HEK293 (cell line): ENCODE data around the gene BORA.

Source experiments
- CTCF ChIP-seq: fragments of 450-650 bp; formaldehyde crosslinking; IDR thresholded peaks from 2 replicates; pipeline ENCODE4 v1.5.1; 2016; ENCODE audit warnings: missing biosample characterization, missing genetic modification characterization
- SP2 ChIP-seq: fragments of 450-650 bp; formaldehyde crosslinking; IDR thresholded peaks from 2 replicates; pipeline ENCODE4 v1.5.1; 2016; ENCODE audit warnings: missing biosample characterization, missing genetic modification characterization
- YY1 ChIP-seq: fragments of 450-650 bp; formaldehyde crosslinking; IDR thresholded peaks from 2 replicates; pipeline ENCODE4 v1.5.1; 2018; ENCODE audit warnings: missing biosample characterization, missing genetic modification characterization
- ZNF138 ChIP-seq: fragments of 450-650 bp; formaldehyde crosslinking; IDR thresholded peaks from 2 replicates; pipeline ENCODE4 v1.5.1; 2016; ENCODE audit warnings: missing biosample characterization, missing genetic modification characterization, borderline replicate concordance
- ZNF747 ChIP-seq: fragments of 450-650 bp; formaldehyde crosslinking; IDR thresholded peaks from 2 replicates; pipeline ENCODE4 v1.5.1; 2016; ENCODE audit warnings: missing biosample characterization, missing genetic modification characterization

- no peak for TF ChIP-seq CTCF
- no peak for TF ChIP-seq ZNF747
- no peak for TF ChIP-seq SP2 (tag by site-specific recombination)
- TF ChIP-seq ZNF138 (tag by site-specific recombination): no peak
- no peak for TF ChIP-seq YY1 (tag by site-specific recombination)
These were observed 30.2 kb downstream of the BORA start for GRCh38 chr13:72757792-72758535.
